ENCODE results near the gene INTS11.

GRCh38 chr1:1315435-1315954 is 9.0 kb downstream of the INTS11 start:
- TF ChIP-seq CTCF (optimal IDR thresholded peaks at IDR 0.05 in 1 of 3, IDR thresholded peaks at IDR 0.05 in 1 of 3, conservative IDR thresholded peaks at IDR 0.05 in 1 of 3; ENCODE audit: extremely low read depth in 1 of 3, insufficient read depth in 2 of 3, low read length in 3 of 3) (no peak), EZH2 (IDR thresholded peaks at IDR 0.05; ENCODE audit: low read length) (no peak)
